A549 (cell line): ENCODE measurements around the gene SMURF1. TPM values are rescaled to one million over a fixed set of nuclear protein-coding genes. Genes with fewer than 3 reads are reported as not detected.

Experiments
- ATAC-seq, 2 experiments: fragments of 200-7000 bp in 1 of 2; fragments of >200 bp in 1 of 2; cut with Nextera tagmentation in 1 of 2; cut with Tn5 transposase in 1 of 2; 3 replicates each; pipeline versions ENCODE4 v1.8.0 to v1.9.1; 2018 to 2020; ENCODE audit warnings: mild to moderate bottlenecking in 1 of 2, moderate library complexity in 1 of 2
- CTCF ChIA-PET: fragments of 300-600 bp; sonication (Branson Sonifier 250); formaldehyde crosslinking; extraction: SDS; loops from one replicate; lab custom pipeline; 2021; ENCODE audit warnings: antibody characterized with exemption, inconsistent platforms; lab: Yijun Ruan, JAX
- POLR2A ChIA-PET: fragments of 350-600 bp; formaldehyde crosslinking; extraction: SDS; loops from one replicate; lab custom pipeline; 2021; ENCODE audit warnings: antibody characterized with exemption, inconsistent platforms; lab: Yijun Ruan, JAX
- DNase-seq, 2 experiments: peaks; one replicate each; pipeline versions ENCODE4 v3.0.0 to v3.0.0-alpha.2; 2011 to 2016; ENCODE audit warnings: low read depth in 1 of 2, low spot score in 1 of 2
- FAIRE-seq: peaks from 2 replicates; lab custom pipeline; 2011; peaks lifted over from hg19 to GRCh38; lab: Jason Lieb, UNC
- H3K27ac ChIP-seq, 2 experiments: fragments of >200 bp; sonication (Bioruptor Twin); formaldehyde crosslinking; 3 replicates each; pipeline ENCODE4 v1.5.1; 2016 to 2017
- H3K4me1 ChIP-seq: fragments of >200 bp; sonication (Bioruptor Twin); formaldehyde crosslinking; 3 replicates; pipeline ENCODE4 v1.6.1; 2016
- H3K4me2 ChIP-seq: fragments of >200 bp; sonication (Bioruptor Twin); formaldehyde crosslinking; 3 replicates; pipeline ENCODE4 v1.6.1; 2016
- H3K4me3 ChIP-seq: fragments of >200 bp; sonication (Bioruptor Twin); formaldehyde crosslinking; 3 replicates; pipeline ENCODE4 v1.5.1; 2016
- H3K9me3 ChIP-seq: fragments of >200 bp; sonication (Bioruptor Twin); formaldehyde crosslinking; 3 replicates; pipeline ENCODE4 v1.6.1; 2016
- BCL3 ChIP-seq: fragments of >200 bp; sonication (Bioruptor Twin); formaldehyde crosslinking; IDR thresholded peaks from 3 replicates; pipeline ENCODE4 v1.6.1; 2016
- CBX2 ChIP-seq: fragments of 200-600 bp; sonication (generic); IDR thresholded peaks from 2 replicates; pipeline ENCODE4 v1.6.1; 2016; ENCODE audit warnings: low read depth, mild to moderate bottlenecking, borderline replicate concordance
- CEBPB ChIP-seq, 2 experiments: fragments of >200 bp in 1 of 2; sonication (Bioruptor Twin) in 1 of 2; formaldehyde crosslinking in 1 of 2; IDR thresholded peaks; 2 replicates each; pipeline ENCODE4 v1.6.1; 2012 to 2016
- EHF ChIP-seq: fragments of 250-450 bp; sonication (Bioruptor Pico); IDR thresholded peaks from 2 replicates; pipeline ENCODE4 v1.5.0; 2020; ENCODE audit warnings: mild to moderate bottlenecking
- EHMT2 ChIP-seq: fragments of 200-600 bp; sonication (generic); IDR thresholded peaks from 2 replicates; pipeline ENCODE4 v1.6.1; 2016; ENCODE audit warnings: antibody characterized with exemption, low read depth, mild to moderate bottlenecking, moderate library complexity
- ELK1 ChIP-seq: fragments of 150-350 bp; IDR thresholded peaks from 2 replicates; pipeline ENCODE4 v1.6.1; 2014; ENCODE audit warnings: low read depth, mild to moderate bottlenecking, low read length
- ESRRA ChIP-seq: fragments of 150-350 bp; IDR thresholded peaks from 2 replicates; pipeline ENCODE4 v1.6.1; 2014; ENCODE audit warnings: mild to moderate bottlenecking, low read length, borderline replicate concordance
- FOSL2 ChIP-seq, 2 experiments: fragments of 450-650 bp in 1 of 2; fragments of >200 bp in 1 of 2; sonication (Bioruptor Twin) in 1 of 2; formaldehyde crosslinking; IDR thresholded peaks; 2 replicates each; pipeline versions ENCODE4 v1.5.0 to v1.6.1; 2016 to 2020; ENCODE audit warnings: mild to moderate bottlenecking in 1 of 2, moderate library complexity in 1 of 2
- FOXS1 ChIP-seq: fragments of 250-450 bp; sonication (Bioruptor Pico); IDR thresholded peaks from 2 replicates; pipeline ENCODE4 v1.5.0; 2020; ENCODE audit warnings: mild to moderate bottlenecking, moderate library complexity
- GATA3 ChIP-seq: IDR thresholded peaks from 2 replicates; pipeline ENCODE4 v1.6.1; 2012; ENCODE audit warnings: borderline replicate concordance
- HOXA7 ChIP-seq: fragments of 250-450 bp; sonication (Bioruptor Pico); IDR thresholded peaks from 2 replicates; pipeline ENCODE4 v1.5.0; 2020; ENCODE audit warnings: mild to moderate bottlenecking, moderate library complexity
- HOXB13 ChIP-seq: fragments of 250-450 bp; sonication (Bioruptor Pico); IDR thresholded peaks from 2 replicates; pipeline ENCODE4 v1.5.0; 2020; ENCODE audit warnings: low read depth, mild to moderate bottlenecking, moderate library complexity
- HOXB5 ChIP-seq: fragments of 250-450 bp; sonication (Bioruptor Pico); IDR thresholded peaks from 2 replicates; pipeline ENCODE4 v1.5.0; 2020; ENCODE audit warnings: mild to moderate bottlenecking, moderate library complexity
- JUN ChIP-seq, 2 experiments: fragments of >200 bp; sonication (Bioruptor Twin); formaldehyde crosslinking; IDR thresholded peaks; 2 replicates in 1 of 2; 3 replicates in 1 of 2; pipeline ENCODE4 v1.6.1; 2016 to 2017
- JUNB ChIP-seq: fragments of >200 bp; sonication (Bioruptor Twin); formaldehyde crosslinking; IDR thresholded peaks from 2 replicates; pipeline ENCODE4 v1.6.1; 2016
- KDM1A ChIP-seq: fragments of 200-600 bp; sonication (generic); IDR thresholded peaks from 2 replicates; pipeline ENCODE4 v1.6.1; 2016; ENCODE audit warnings: low read depth, mild to moderate bottlenecking
- PHF8 ChIP-seq: fragments of 200-600 bp; sonication (generic); IDR thresholded peaks from 2 replicates; pipeline ENCODE4 v1.6.1; 2016; ENCODE audit warnings: low read depth, mild to moderate bottlenecking, antibody characterized with exemption, moderate library complexity, borderline replicate concordance
- POLR2AphosphoS2 ChIP-seq: conservative IDR thresholded peaks from 2 replicates; pipeline ENCODE4 v1.6.1; 2012; ENCODE audit warnings: low read length, improper control_type of control experiment, inconsistent platforms
- RAD21 ChIP-seq, 2 experiments: fragments of >200 bp in 1 of 2; sonication (Bioruptor Twin) in 1 of 2; formaldehyde crosslinking in 1 of 2; IDR thresholded peaks in 1 of 2; conservative IDR thresholded peaks in 1 of 2; 2 replicates in 1 of 2; 3 replicates in 1 of 2; pipeline ENCODE4 v1.6.1; 2012 to 2018; ENCODE audit warnings: inconsistent platforms in 1 of 2
- RCOR1 ChIP-seq: fragments of 150-350 bp; IDR thresholded peaks from 2 replicates; pipeline ENCODE4 v1.6.1; 2014; ENCODE audit warnings: antibody characterized with exemption, low read length, low read depth
- RNF2 ChIP-seq: fragments of 200-600 bp; sonication (generic); IDR thresholded peaks from 2 replicates; pipeline ENCODE4 v1.6.1; 2016; ENCODE audit warnings: low read depth, mild to moderate bottlenecking, antibody characterized with exemption, moderate library complexity, borderline replicate concordance
- SMC3 ChIP-seq: fragments of >200 bp; sonication (Bioruptor Twin); formaldehyde crosslinking; IDR thresholded peaks from 3 replicates; pipeline ENCODE4 v1.6.1; 2018; ENCODE audit warnings: inconsistent platforms
- TP53 ChIP-seq: fragments of 250-450 bp; sonication (Bioruptor Pico); IDR thresholded peaks from 2 replicates; pipeline ENCODE4 v1.5.0; 2021; ENCODE audit warnings: mild to moderate bottlenecking, moderate library complexity
- ZFP36 ChIP-seq: fragments of 450-650 bp; IDR thresholded peaks from 2 replicates; pipeline ENCODE4 v1.6.1; 2014; ENCODE audit warnings: borderline replicate concordance; ENCODE audit not compliant: partially characterized antibody
- ZNF302 ChIP-seq: fragments of 250-450 bp; sonication (Bioruptor Pico); IDR thresholded peaks from 2 replicates; pipeline ENCODE4 v1.9.0; 2021; ENCODE audit warnings: inconsistent platforms, mild to moderate bottlenecking, moderate library complexity
- WGBS: methylation state at CpG from one replicate; pipeline ENCODE4 v1.1.6; 2017; ENCODE audit errors: missing lambda C conversion rate; 5-methylcytosine and 5-hydroxymethylcytosine counted together
- polyA plus RNA-seq, 4 experiments: library from polyadenylated mRNA; depleted of rRNA in 3 of 4; stranded (reverse); fragments of >200 nt; fragmentation: RNase III in 1 of 4; extraction: RNeasy Plus Mini Kit Qiagen cat#74134 plus additional on column Dnase treatment in 1 of 4; gene quantifications; 2 replicates in 3 of 4; 3 replicates in 1 of 4; pipeline ENCODE4 v1.2.3, GENCODE V29; 2011 to 2017
- TF ChIP-seq, protein P1 (sequence below): IDR thresholded peaks from 2 replicates; pipeline ENCODE4 v1.6.1; 2012
- TF ChIP-seq, protein P2 (sequence below): fragments of 250-450 bp; sonication (Bioruptor Pico); IDR thresholded peaks from 2 replicates; pipeline ENCODE4 v1.5.0; 2021; ENCODE audit warnings: mild to moderate bottlenecking, moderate library complexity, borderline replicate concordance

Gene SMURF1
- polyA plus RNA-seq, 2 of the 4 experiments (the other 2 are of a cell fraction): 13.8 to 22.1 TPM

DNA sequence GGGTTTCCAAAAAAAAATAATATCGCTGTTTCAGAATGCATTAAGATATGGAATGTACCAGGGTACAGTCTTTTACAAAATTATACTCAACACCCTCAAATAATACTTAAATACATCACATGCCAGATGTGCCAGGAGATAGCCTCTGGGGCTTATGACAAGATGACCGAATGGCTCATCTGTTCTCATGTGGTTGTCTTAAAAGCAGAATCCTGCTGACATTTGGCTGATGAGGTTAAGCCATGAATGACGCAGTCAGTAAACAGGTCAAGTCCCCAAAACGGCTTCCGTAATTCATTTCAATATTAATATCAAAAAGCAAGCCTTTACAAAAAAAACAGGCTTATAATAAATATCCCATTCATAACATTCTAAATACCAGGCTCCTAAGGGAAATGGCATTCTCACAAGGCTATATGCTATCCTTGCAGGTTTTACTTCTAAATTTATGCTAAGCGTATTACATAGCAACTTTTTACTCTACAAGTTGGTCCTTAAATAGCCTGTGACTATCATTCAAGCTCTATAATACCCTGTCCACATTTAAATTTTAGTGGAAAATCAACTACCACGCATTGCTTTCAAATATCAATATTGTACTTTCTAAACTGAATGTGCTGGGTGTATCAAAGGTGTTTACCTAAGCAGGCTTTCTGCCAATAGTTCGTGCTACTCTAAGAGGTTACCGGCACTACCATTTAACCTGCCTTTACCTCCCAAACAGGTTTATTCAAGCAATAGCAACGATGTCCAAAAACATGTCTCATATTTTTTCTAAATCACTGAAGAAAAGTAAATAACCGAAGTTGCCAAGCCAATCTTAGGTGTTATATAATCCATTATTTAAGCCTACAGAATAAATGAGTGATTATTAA is 15.6 kb downstream of the SMURF1 start:
- Histone ChIP-seq H3K4me2 (peak overlapping the region; percentile 50), H3K4me3 (no peak overlapping the region), H3K27ac (no peak overlapping the region), H3K4me1 (peaks cover 62% of the 10 kb centered on the region), H3K9me3 (no peaks in the 10 kb centered on the region)
- no peak for FAIRE-seq
- no peak for DNase-seq
- 62% methylated on average over 11 of the region's 11 CpGs for WGBS
- TF ChIP-seq HOXB13 (CRISPR knock-in tag) (no peak), ZNF302 (CRISPR knock-in tag) (no peak), POLR2AphosphoS2 (no peak), CBX2 (no peak), RAD21 (conservative IDR thresholded peaks at IDR 0.05 in 1 of 2, IDR thresholded peaks at IDR 0.05 in 1 of 2) (no peak), GATA3 (no peak), HOXA7 (no peak), ELK1 (no peak), TP53 (CRISPR knock-in tag) (no peak), CEBPB (IDR thresholded peaks at IDR 0.05) (no peak), EHF (CRISPR knock-in tag) (no peak), RCOR1 (no peak), PHF8 (no peak), FOSL2 (IDR thresholded peaks at IDR 0.05) (no peak), FOSL2 (CRISPR knock-in tag; IDR thresholded peaks at IDR 0.05) (no peak), HOXB5 (CRISPR knock-in tag) (no peak), JUNB (no peak), BCL3 (no peak), EHMT2 (no peak)
- TF ChIP-seq, protein P1, sequence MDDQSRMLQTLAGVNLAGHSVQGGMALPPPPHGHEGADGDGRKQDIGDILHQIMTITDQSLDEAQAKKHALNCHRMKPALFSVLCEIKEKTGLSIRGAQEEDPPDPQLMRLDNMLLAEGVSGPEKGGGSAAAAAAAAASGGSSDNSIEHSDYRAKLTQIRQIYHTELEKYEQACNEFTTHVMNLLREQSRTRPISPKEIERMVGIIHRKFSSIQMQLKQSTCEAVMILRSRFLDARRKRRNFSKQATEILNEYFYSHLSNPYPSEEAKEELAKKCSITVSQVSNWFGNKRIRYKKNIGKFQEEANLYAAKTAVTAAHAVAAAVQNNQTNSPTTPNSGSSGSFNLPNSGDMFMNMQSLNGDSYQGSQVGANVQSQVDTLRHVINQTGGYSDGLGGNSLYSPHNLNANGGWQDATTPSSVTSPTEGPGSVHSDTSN: no peak
- no peak for ATAC-seq
- POLR2A ChIA-PET: no interaction called here
- CTCF ChIA-PET: no interaction called here

DNA sequence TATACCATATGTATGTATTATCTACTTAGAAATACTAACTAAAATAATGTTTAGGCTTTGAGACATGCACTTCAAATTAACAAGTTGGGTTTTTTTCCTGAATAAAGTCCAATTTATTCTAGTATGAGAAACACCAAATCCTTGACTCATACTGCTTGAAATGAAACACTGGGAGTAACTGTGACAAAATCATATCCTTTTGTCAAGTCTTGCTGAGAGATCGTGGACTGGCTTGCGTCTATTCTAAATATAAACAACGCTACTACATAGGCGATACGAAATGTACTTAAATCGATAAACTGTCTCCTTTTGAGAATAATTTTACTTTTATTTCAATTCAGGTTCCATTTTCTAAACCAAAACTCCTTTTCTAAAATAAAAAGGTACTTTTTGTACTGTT is 16.3 kb downstream of the SMURF1 start:
- Histone ChIP-seq H3K9me3 (no peaks in the 10 kb centered on the region), H3K27ac (no peak overlapping the region), H3K4me1 (peaks cover 62% of the 10 kb centered on the region), H3K4me2 (no peak overlapping the region), H3K4me3 (no peak overlapping the region)
- TF ChIP-seq ESRRA (no peak), SMC3 (no peak), FOXS1 (CRISPR knock-in tag) (no peak), ZFP36 (no peak), KDM1A (no peak), HOXB13 (CRISPR knock-in tag) (no peak), RNF2 (no peak), TP53 (CRISPR knock-in tag) (no peak), POLR2AphosphoS2 (no peak), JUN (IDR thresholded peaks at IDR 0.05) (no peak), GATA3 (no peak), FOSL2 (IDR thresholded peaks at IDR 0.05) (no peak), FOSL2 (CRISPR knock-in tag; IDR thresholded peaks at IDR 0.05) (no peak)
- TF ChIP-seq, protein P2, sequence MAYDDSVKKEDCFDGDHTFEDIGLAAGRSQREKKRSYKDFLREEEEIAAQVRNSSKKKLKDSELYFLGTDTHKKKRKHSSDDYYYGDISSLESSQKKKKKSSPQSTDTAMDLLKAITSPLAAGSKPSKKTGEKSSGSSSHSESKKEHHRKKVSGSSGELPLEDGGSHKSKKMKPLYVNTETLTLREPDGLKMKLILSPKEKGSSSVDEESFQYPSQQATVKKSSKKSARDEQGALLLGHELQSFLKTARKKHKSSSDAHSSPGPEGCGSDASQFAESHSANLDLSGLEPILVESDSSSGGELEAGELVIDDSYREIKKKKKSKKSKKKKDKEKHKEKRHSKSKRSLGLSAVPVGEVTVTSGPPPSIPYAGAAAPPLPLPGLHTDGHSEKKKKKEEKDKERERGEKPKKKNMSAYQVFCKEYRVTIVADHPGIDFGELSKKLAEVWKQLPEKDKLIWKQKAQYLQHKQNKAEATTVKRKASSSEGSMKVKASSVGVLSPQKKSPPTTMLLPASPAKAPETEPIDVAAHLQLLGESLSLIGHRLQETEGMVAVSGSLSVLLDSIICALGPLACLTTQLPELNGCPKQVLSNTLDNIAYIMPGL (CRISPR knock-in tag): no peak
- POLR2A ChIA-PET: interaction anchor here (0.6 kb wide), 2 partner anchors 112 to 226 kb away, joined by 5 to 9 read pairs; no protein-coding TSS in a partner anchor
- WGBS: 95% methylated on average over 6 of the region's 6 CpGs
- CTCF ChIA-PET: interaction anchor here (1.2 to 1.3 kb wide), 2 partner anchors 24 to 84 kb away, joined by 3 read pairs; no protein-coding TSS in a partner anchor
- ATAC-seq: no peak
- no peak for FAIRE-seq
- no peak for DNase-seq
